Parathyroid adenoma (tissue), 2 donors: ENCODE data around the gene VWA3A.

Experiments used
- H2AFZ ChIP-seq: fragments of 300-600 bp; sonication (generic); one replicate; pipeline ENCODE4 v1.7.0; 2017; ENCODE audit warnings: antibody characterized with exemption, mild to moderate bottlenecking
- H3K27ac ChIP-seq: fragments of 300-600 bp; sonication (generic); one replicate; pipeline ENCODE4 v1.7.0; 2017
- H3K27me3 ChIP-seq: fragments of 300-600 bp; sonication (generic); one replicate; pipeline ENCODE4 v1.7.0; 2017; ENCODE audit warnings: low read length; ENCODE audit not compliant: control insufficient read depth, insufficient read depth
- H3K36me3 ChIP-seq: fragments of 300-600 bp; sonication (generic); one replicate; pipeline ENCODE4 v1.7.0; 2017; ENCODE audit warnings: low read length; ENCODE audit not compliant: control insufficient read depth, insufficient read depth
- H3K4me1 ChIP-seq: fragments of 300-600 bp; sonication (generic); one replicate; pipeline ENCODE4 v1.7.0; 2017; ENCODE audit warnings: control low read depth
- H3K4me2 ChIP-seq: fragments of 300-600 bp; sonication (generic); one replicate; pipeline ENCODE4 v1.7.0; 2017; ENCODE audit warnings: low read length
- H3K4me3 ChIP-seq: fragments of 300-600 bp; sonication (generic); one replicate; pipeline ENCODE4 v1.7.0; 2017; ENCODE audit warnings: low read depth, low read length
- H3K79me2 ChIP-seq: fragments of 300-600 bp; sonication (generic); one replicate; pipeline ENCODE4 v1.7.0; 2017; ENCODE audit warnings: control low read depth
- H3K9ac ChIP-seq: fragments of 300-600 bp; sonication (generic); one replicate; pipeline ENCODE4 v1.7.0; 2017; ENCODE audit warnings: mild to moderate bottlenecking
- H3K9me3 ChIP-seq: fragments of 300-600 bp; sonication (generic); one replicate; pipeline ENCODE4 v1.7.0; 2017; ENCODE audit warnings: low read length; ENCODE audit not compliant: control insufficient read depth
- TF ChIP-seq, protein P1 (sequence below): fragments of 300-600 bp; sonication (generic); IDR thresholded peaks from one replicate; pipeline ENCODE4 v1.7.0; 2017; ENCODE audit warnings: antibody characterized with exemption, mild to moderate bottlenecking
- donor health status: primary hyperparathyroidism.

VWA3A gene

DNA sequence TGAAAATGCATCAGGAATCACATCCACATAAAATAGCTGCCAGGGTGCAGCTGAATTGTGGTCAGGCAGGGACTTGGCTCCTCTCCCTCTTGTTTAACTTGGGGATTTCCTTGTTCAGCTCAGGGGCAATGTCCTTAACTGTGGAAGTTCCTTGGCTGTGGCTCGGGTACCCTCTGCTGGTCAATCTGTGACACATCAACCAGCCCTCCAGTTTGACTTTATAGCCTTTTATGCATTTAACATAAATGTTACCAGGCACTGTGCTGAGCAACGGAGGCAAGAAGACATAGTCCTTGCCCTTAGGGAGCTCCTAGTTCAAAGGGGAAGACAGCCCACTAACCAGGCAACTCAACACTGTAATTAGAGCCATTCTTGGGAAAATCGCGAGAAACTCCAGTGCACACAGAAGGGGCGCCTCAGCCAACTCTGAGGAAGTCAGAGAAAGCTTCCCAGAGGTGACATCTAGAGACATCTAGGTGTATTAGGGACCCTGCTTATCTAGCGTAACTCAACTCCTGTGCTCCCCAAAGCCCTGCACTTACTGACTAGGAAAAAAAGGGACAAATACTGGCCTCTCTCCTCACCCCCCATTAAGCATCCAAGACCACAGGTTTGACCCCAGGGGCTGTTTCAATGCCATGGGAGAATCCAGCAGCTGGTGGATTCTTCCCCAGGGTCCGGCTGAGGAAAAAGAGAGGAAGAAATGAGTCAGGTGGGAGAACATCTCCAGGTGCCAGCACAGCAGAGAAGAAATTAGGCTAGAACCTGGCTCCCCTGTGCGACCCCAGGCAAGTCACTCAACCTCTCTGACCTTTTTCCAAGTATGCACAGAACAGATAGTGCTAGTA lies 96.5 kb downstream of the VWA3A start:
- H3K27ac ChIP-seq = peak overlapping the region; percentile 90
- no peaks in the 10 kb centered on the region for H3K79me2 ChIP-seq
- H3K4me2 ChIP-seq = peak overlapping the region; percentile 92
- no peaks in the 10 kb centered on the region for H3K36me3 ChIP-seq
- peak overlapping the region; percentile 94 for H2AFZ ChIP-seq
- H3K9me3 ChIP-seq = no peaks in the 10 kb centered on the region
- H3K4me1 ChIP-seq = peaks cover 12% of the 10 kb centered on the region
- no peaks in the 10 kb centered on the region for H3K27me3 ChIP-seq
- H3K4me3 ChIP-seq = peak overlapping the region; percentile 7
- no peak overlapping the region for H3K9ac ChIP-seq
- TF ChIP-seq, protein P1, sequence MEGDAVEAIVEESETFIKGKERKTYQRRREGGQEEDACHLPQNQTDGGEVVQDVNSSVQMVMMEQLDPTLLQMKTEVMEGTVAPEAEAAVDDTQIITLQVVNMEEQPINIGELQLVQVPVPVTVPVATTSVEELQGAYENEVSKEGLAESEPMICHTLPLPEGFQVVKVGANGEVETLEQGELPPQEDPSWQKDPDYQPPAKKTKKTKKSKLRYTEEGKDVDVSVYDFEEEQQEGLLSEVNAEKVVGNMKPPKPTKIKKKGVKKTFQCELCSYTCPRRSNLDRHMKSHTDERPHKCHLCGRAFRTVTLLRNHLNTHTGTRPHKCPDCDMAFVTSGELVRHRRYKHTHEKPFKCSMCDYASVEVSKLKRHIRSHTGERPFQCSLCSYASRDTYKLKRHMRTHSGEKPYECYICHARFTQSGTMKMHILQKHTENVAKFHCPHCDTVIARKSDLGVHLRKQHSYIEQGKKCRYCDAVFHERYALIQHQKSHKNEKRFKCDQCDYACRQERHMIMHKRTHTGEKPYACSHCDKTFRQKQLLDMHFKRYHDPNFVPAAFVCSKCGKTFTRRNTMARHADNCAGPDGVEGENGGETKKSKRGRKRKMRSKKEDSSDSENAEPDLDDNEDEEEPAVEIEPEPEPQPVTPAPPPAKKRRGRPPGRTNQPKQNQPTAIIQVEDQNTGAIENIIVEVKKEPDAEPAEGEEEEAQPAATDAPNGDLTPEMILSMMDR = peak; percentile 87

DNA sequence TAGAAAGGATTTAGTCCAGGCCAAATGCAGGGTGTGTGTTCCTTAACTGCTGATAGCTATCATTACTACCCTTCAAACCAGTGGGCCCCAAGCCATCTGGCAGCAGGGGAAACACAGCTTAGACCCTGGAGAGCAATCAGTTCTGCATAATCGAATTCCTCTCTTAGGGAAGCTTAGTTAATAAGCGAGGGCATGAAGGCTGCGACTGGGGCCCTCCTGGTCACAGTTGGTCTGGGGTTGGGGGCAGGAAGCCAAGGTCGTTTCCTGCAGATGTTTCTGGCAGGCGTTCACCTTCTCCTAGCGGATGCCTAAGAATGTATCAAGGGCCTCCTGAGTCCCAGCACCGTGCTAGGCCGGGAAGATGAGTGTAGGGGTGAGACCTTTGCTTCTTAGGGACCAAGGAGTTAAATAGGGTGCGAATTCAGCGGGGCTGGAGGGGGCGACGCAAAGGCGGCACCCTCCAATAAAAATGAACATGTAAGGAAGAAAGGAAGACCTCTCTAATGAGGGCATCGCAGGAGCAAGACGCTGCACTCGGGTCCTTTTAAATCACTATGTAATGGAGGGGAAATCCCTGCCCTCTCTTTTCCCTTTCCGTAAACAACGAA lies 97.2 kb downstream of the VWA3A start:
- Histone ChIP-seq H3K79me2 (no peaks in the 10 kb centered on the region), H3K4me2 (peak overlapping the region; percentile 92), H3K9ac (no peak overlapping the region), H3K4me1 (peaks cover 12% of the 10 kb centered on the region), H3K9me3 (no peaks in the 10 kb centered on the region), H3K27ac (peak overlapping the region; percentile 90), H3K36me3 (no peaks in the 10 kb centered on the region), H3K27me3 (no peaks in the 10 kb centered on the region), H2AFZ (peak overlapping the region; percentile 94), H3K4me3 (peak overlapping the region; percentile 76)
- TF ChIP-seq, protein P1 = no peak

DNA sequence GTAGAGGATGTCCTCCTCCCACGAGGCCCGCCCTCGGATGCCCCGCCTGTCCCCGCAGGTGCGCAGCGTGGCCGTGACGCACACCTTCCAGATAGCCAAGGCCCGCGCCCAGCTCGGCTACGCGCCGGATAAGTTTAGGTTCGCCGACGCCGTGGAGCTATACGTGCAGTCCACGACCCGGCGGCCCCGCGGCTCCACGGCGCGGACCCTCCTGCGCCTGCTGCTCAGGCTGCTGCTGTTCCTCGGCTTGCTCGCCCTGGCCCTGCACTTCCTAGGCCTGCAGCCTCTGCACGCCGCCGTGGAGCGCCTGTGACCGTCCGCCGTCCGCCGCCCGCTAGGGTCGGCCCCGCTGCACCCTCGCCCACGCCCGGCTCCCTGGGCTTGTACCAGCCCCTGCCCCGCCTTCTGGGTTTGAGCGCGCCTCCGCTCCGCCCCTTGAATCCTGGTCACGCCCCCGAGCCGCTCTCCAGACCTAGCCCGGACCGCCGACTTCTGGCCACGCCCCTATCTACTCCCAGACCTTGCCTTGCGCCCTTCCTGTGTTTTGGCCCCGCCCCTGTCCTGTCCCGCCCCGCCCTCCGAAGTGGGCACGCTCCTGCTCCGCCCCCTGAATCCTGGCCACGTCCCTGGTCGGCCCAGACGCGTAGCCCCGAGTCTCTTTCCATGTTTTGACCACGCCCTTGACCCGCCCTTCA lies 97.9 kb downstream of the VWA3A start:
- Histone ChIP-seq H3K4me2 (peak overlapping the region; percentile 92), H3K79me2 (no peaks in the 10 kb centered on the region), H2AFZ (peak overlapping the region; percentile 94), H3K4me1 (peaks cover 12% of the 10 kb centered on the region), H3K4me3 (peak overlapping the region; percentile 76), H3K9me3 (no peaks in the 10 kb centered on the region), H3K36me3 (no peaks in the 10 kb centered on the region), H3K27me3 (no peaks in the 10 kb centered on the region), H3K27ac (peak overlapping the region; percentile 90), H3K9ac (peak overlapping the region; percentile 65)
- TF ChIP-seq, protein P1 = no peak

DNA sequence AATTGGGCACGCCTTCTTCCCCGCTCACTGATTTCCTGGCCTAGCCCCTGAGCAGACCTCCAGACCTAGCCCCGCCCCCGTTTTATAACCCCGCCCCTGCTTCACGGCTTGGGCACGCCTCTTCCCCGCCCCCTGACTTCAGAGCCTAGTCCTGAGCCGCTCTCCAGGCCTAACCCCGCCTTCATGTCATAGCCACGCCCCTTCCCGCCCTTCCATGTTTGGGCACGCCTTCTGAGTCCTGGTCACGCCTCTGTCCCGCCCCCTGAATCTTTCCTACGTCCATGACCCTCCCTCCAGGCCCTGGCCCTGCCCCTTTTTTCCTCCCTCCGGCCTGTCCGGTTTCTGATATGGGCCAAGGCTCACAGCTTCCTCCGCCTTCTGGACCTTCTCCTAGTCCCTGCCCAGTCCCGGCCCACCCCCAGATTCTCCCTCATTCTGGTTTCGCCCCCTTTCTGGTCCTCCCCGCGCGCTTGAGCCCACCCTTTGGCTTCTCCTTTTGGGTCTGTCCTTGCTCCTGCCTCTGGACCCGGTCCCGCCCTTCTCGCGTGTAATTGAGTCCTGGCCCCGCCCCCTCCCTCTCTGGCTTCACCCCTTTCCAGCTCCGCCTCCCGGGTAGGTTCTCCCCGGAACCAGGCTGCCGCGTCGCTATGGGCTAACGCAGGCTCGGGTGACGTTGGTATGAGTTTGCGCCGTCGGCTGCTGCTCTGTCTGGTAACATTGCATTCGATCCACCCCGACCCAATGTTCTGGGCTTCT lies 98.6 kb downstream of the VWA3A start:
- H2AFZ ChIP-seq = peak overlapping the region; percentile 85
- no peaks in the 10 kb centered on the region for H3K36me3 ChIP-seq
- TF ChIP-seq, protein P1 = no peak
- H3K4me1 ChIP-seq = peaks cover 12% of the 10 kb centered on the region
- no peaks in the 10 kb centered on the region for H3K9me3 ChIP-seq
- H3K4me2 ChIP-seq = peak overlapping the region; percentile 60
- no peaks in the 10 kb centered on the region for H3K79me2 ChIP-seq
- H3K27me3 ChIP-seq = no peaks in the 10 kb centered on the region
- peak overlapping the region; percentile 90 for H3K27ac ChIP-seq
- H3K9ac ChIP-seq = no peak overlapping the region
- H3K4me3 ChIP-seq = peak overlapping the region; percentile 65
